Omental fat pad (tissue), 4 donors: ENCODE results near the gene PARP14. TPM values are rescaled to one million over a fixed set of nuclear protein-coding genes. Genes with fewer than 3 reads are reported as not detected.
"Not testable (repeated sequence)": the region's sequence is repeated elsewhere in the genome, so short reads cannot be mapped to it uniquely, and the experiment has no call there.

Source experiments
- ATAC-seq: fragments of 150-250 bp; one replicate; pipeline ENCODE4 v1.9.1; 2016; ENCODE audit warnings: mild to moderate bottlenecking, moderate library complexity; ENCODE audit not compliant: low FRiP score
- DNase-seq: peaks from one replicate; pipeline ENCODE4 v3.0.0-alpha.2; 2019; ENCODE audit warnings: low spot score
- CTCF ChIP-seq, 3 donors: fragments of 450-650 bp; IDR thresholded peaks; one replicate each; pipeline ENCODE4 v1.5.1; 2016 to 2017; ENCODE audit warnings: antibody characterized with exemption in 3 of 3, mild to moderate bottlenecking in 3 of 3, moderate library complexity in 2 of 3
- total RNA-seq, 4 donors: library from RNA; depleted of rRNA; stranded (reverse); fragments of >200 nt; gene quantifications; one replicate each; pipeline ENCODE4 v1.1.0, GENCODE V29; 2016

Gene PARP14
- total RNA-seq, 4 donors from 2014 or later, result 41.9 to 163 (median 81.5) TPM

- no peak for TF ChIP-seq CTCF (IDR thresholded peaks at IDR 0.05)
- ATAC-seq (no peak), DNase-seq (no peak)
Measured at GRCh38 chr3:122727294-122727693, 46.7 kb downstream of the PARP14 start.

- ATAC-seq (no peak), DNase-seq (no peak)
- no peak for TF ChIP-seq CTCF (IDR thresholded peaks at IDR 0.05)
Measured at GRCh38 chr3:122727766-122728165, 47.1 kb downstream of the PARP14 start.

- DNase-seq, result no peak
- ATAC-seq, result no peak
- TF ChIP-seq CTCF (IDR thresholded peaks at IDR 0.05), result no peak
Measured at GRCh38 chr3:122728186-122728585, 47.5 kb downstream of the PARP14 start.

- no peak for DNase-seq
- ATAC-seq, result no peak
- no peak for TF ChIP-seq CTCF (IDR thresholded peaks at IDR 0.05)
Measured at GRCh38 chr3:122728756-122729514, 48.3 kb downstream of the PARP14 start.

- DNase-seq (no peak), ATAC-seq (no peak)
- TF ChIP-seq CTCF (IDR thresholded peaks at IDR 0.05), result no peak
Measured at GRCh38 chr3:122730240-122730639, 49.6 kb downstream of the PARP14 start.

GRCh38 chr3:122732682-122733525 lies 52.3 kb downstream of the PARP14 start:
- ATAC-seq, result not testable (repeated sequence)

GRCh38 chr3:122739172-122739571 lies 58.5 kb downstream of the PARP14 start:
- DNase-seq, result no peak
- TF ChIP-seq CTCF (IDR thresholded peaks at IDR 0.05), result no peak

More at GRCh38 chr3:122732682-122733525, 52.3 kb downstream of the PARP14 start:
- DNase-seq, result not testable (repeated sequence)

More at GRCh38 chr3:122739172-122739571, 58.5 kb downstream of the PARP14 start:
- ATAC-seq, result no peak
